ENCODE results near the gene MEF2C. TPM values are rescaled to one million over a fixed set of nuclear protein-coding genes. Genes with fewer than 3 reads are reported as not detected.

Gene MEF2C
- total RNA-seq, 1 experiment from 2014 or later, result 13.0 TPM

GRCh38 chr5:88678770-88679381, 204.1 kb downstream of the MEF2C start:
- Histone ChIP-seq H3K4me1 (ENCODE audit: control insufficient read depth in 1 of 2, insufficient read depth in 2 of 2, low read length in 2 of 2) (peaks cover 0 to 12% of the 10 kb centered on the region in 2 experiments; a peak in 2 of 4 replicates), H3K9me2 (ENCODE audit: insufficient read depth) (no peaks in the 10 kb centered on the region), H3K79me2 (ENCODE audit: insufficient read depth, low read length) (no peaks in the 10 kb centered on the region), H3K36me3 (ENCODE audit: control insufficient read depth in 1 of 2, insufficient read depth in 2 of 2, low read length in 2 of 2) (no peaks in the 10 kb centered on the region), H3K9ac (ENCODE audit: low read length) (no peak overlapping the region), H3K4me2 (ENCODE audit: low read length) (no peak overlapping the region), H2AFZ (ENCODE audit: low read depth, low read length, poor library complexity, severe bottlenecking) (no peak overlapping the region), H3K27ac (ENCODE audit: low read depth, low read length) (no peak overlapping the region), H3K27me3 (ENCODE audit: insufficient read depth, low read length) (no peaks in the 10 kb centered on the region), H4K20me1 (ENCODE audit: insufficient read depth) (no peaks in the 10 kb centered on the region), H3K4me3 (replicated peaks in 1 of 2; ENCODE audit: low read depth in 1 of 2, low read length in 2 of 2) (no peak overlapping the region), H3K9me3 (ENCODE audit: control insufficient read depth in 1 of 2, insufficient read depth in 1 of 2, low read depth in 1 of 2, low read length in 2 of 2) (no peaks in the 10 kb centered on the region)
- ChIA-PET RAD21 (ENCODE audit: low non-redundant PET in 1 of 2, low total read pairs in 2 of 2, uncharacterized antibody in 2 of 2, unreplicated experiment in 2 of 2) (no interaction called here), CTCF (no interaction called here), POLR2A (no interaction called here)
- ATAC-seq (no peak), DNase-seq (ENCODE audit: low read depth, low spot score) (no peak)
- no peak for TF ChIP-seq TCF7L2 (IDR thresholded peaks at IDR 0.05; ENCODE audit: borderline replicate concordance, extremely low read depth, insufficient read depth, insufficient read length)
- TF ChIP-seq ELF1 (IDR thresholded peaks at IDR 0.05; ENCODE audit: borderline replicate concordance, low read depth), result no peak
- no peak for TF ChIP-seq JUND (IDR thresholded peaks at IDR 0.05)
- no peak for TF ChIP-seq CEBPB (IDR thresholded peaks at IDR 0.05; ENCODE audit: low read depth)
- no peak for TF ChIP-seq RAD21 (IDR thresholded peaks at IDR 0.05; ENCODE audit: low read depth)
- no peak for TF ChIP-seq FOSL1 (IDR thresholded peaks at IDR 0.05; ENCODE audit: low read depth)
- TF ChIP-seq POLR2A (IDR thresholded peaks at IDR 0.05; ENCODE audit: borderline replicate concordance, extremely low read depth, insufficient read depth, insufficient read length), result no peak
- no peak for TF ChIP-seq EGR1 (IDR thresholded peaks at IDR 0.05; ENCODE audit: low read depth)
- TF ChIP-seq SP1 (IDR thresholded peaks at IDR 0.05; ENCODE audit: low read depth), result no peak
- no peak for TF ChIP-seq POLR2AphosphoS5 (IDR thresholded peaks at IDR 0.05; ENCODE audit: low read depth, low read length)
- no peak for TF ChIP-seq EZH2phosphoT487 (IDR thresholded peaks at IDR 0.05; ENCODE audit: borderline replicate concordance)
- TF ChIP-seq CBX3 (IDR thresholded peaks at IDR 0.05; ENCODE audit: low read depth), result no peak
- no peak for TF ChIP-seq EZH2 (IDR thresholded peaks at IDR 0.05)
- TF ChIP-seq ZNF274 (IDR thresholded peaks at IDR 0.05; ENCODE audit: low read depth, low read length), result no peak
- TF ChIP-seq ZBTB33 (IDR thresholded peaks at IDR 0.05; ENCODE audit: extremely low read depth, insufficient replicate concordance, low read length), result no peak
- no peak for TF ChIP-seq ATF3 (IDR thresholded peaks at IDR 0.05)
- intact Hi-C loops (cut with micrococcal nuclease), result no loop called here
- no TSS peak for BruUV-seq (replicated peaks)
